IMR-90 (cell line): Measurements from ENCODE around the gene IGF2BP3. TPM values are rescaled to one million over a fixed set of nuclear protein-coding genes. Genes with fewer than 3 reads are reported as not detected.

Source experiments
- ATAC-seq: fragments of 200-7000 bp; cut with Tn5 transposase; 2 replicates; pipeline ENCODE4 v1.9.1; 2020; ENCODE audit warnings: low read depth, mild to moderate bottlenecking, moderate library complexity
- BruUV-seq: library from RNA; stranded (reverse); fragments of 400-500 nt; replicated peaks from 2 replicates; lab custom pipeline; 2021; lab: Mats Ljungman, UMichigan
- CTCF ChIA-PET: fragments of 300-600 bp; formaldehyde crosslinking; extraction: SDS; loops from one replicate; lab custom pipeline; 2021; ENCODE audit warnings: antibody characterized with exemption; lab: Yijun Ruan, JAX
- POLR2A ChIA-PET: fragments of 300-600 bp; sonication (Branson Sonifier 250); formaldehyde crosslinking; loops from one replicate; lab custom pipeline; 2022; ENCODE audit warnings: antibody characterized with exemption; ENCODE audit not compliant: unreplicated experiment; lab: Charles Lee
- DNase-seq: peaks from one replicate; pipeline ENCODE4 v3.0.0; 2013
- H2AFZ ChIP-seq: replicated peaks from 2 replicates; pipeline ENCODE3; 2013; ENCODE audit warnings: low read length, mild to moderate bottlenecking; ENCODE audit not compliant: poor library complexity
- H2AK5ac ChIP-seq: 2 replicates; pipeline ENCODE4 v1.6.1; 2013; ENCODE audit warnings: low read depth, low read length, inconsistent platforms
- H2AK9ac ChIP-seq: replicated peaks from 2 replicates; pipeline ENCODE3; 2013; ENCODE audit warnings: mild to moderate bottlenecking, low read depth, low read length, moderate library complexity; ENCODE audit not compliant: poor library complexity
- H2BK120ac ChIP-seq: 2 replicates; pipeline ENCODE4 v1.6.1; 2013; ENCODE audit warnings: low read depth, low read length, inconsistent platforms
- H2BK15ac ChIP-seq: 3 replicates; pipeline ENCODE4 v1.6.1; 2013; ENCODE audit warnings: low read depth, low read length, inconsistent platforms
- H2BK20ac ChIP-seq: 2 replicates; pipeline ENCODE4 v1.6.1; 2013; ENCODE audit warnings: low read depth, mild to moderate bottlenecking, inconsistent platforms, low read length, moderate library complexity
- H2BK5ac ChIP-seq: 2 replicates; pipeline ENCODE4 v1.6.1; 2013; ENCODE audit warnings: mild to moderate bottlenecking, low read depth, low read length, inconsistent platforms; ENCODE audit not compliant: poor library complexity, severe bottlenecking
- H3K14ac ChIP-seq: replicated peaks from 2 replicates; pipeline ENCODE4 v1.6.1; 2013; ENCODE audit warnings: low read depth, low read length, inconsistent platforms
- H3K18ac ChIP-seq: 2 replicates; pipeline ENCODE4 v1.6.1; 2013; ENCODE audit warnings: low read depth, low read length, control low read depth
- H3K23ac ChIP-seq: 2 replicates; pipeline ENCODE4 v1.6.1; 2013; ENCODE audit warnings: low read depth, low read length, inconsistent platforms
- H3K27ac ChIP-seq: 2 replicates; pipeline ENCODE4 v1.5.1; 2013; ENCODE audit warnings: mild to moderate bottlenecking, control low read depth, low read length; ENCODE audit not compliant: insufficient read depth
- H3K27me3 ChIP-seq: 2 replicates; pipeline ENCODE4 v1.6.1; 2013; ENCODE audit warnings: low read length; ENCODE audit not compliant: control insufficient read depth, insufficient read depth
- H3K36me3 ChIP-seq: 2 replicates; pipeline ENCODE4 v1.6.1; 2013; ENCODE audit warnings: low read length, mixed read lengths; ENCODE audit not compliant: control insufficient read depth, insufficient read depth
- H3K4ac ChIP-seq: 2 replicates; pipeline ENCODE4 v1.6.1; 2013; ENCODE audit warnings: low read depth, low read length, inconsistent platforms
- H3K4me1 ChIP-seq: 2 replicates; pipeline ENCODE4 v1.6.1; 2013; ENCODE audit warnings: low read length, mixed read lengths; ENCODE audit not compliant: control insufficient read depth, insufficient read depth
- H3K4me2 ChIP-seq: 2 replicates; pipeline ENCODE4 v1.6.1; 2013; ENCODE audit warnings: low read depth, mild to moderate bottlenecking, control low read depth, low read length, moderate library complexity
- H3K4me3 ChIP-seq: 2 replicates; pipeline ENCODE4 v1.5.1; 2013; ENCODE audit warnings: low read depth, mild to moderate bottlenecking, control low read depth, low read length, moderate library complexity; ENCODE audit not compliant: insufficient read depth
- H3K56ac ChIP-seq: 2 replicates; pipeline ENCODE4 v1.6.1; 2013; ENCODE audit warnings: low read length, inconsistent platforms; ENCODE audit not compliant: insufficient read depth; ENCODE audit errors: extremely low read depth
- H3K79me1 ChIP-seq, 2 experiments: 2 replicates each; pipeline ENCODE4 v1.6.1; 2013; ENCODE audit warnings: low read length in 2 of 2, inconsistent platforms in 1 of 2, low read depth in 1 of 2
- H3K9ac ChIP-seq: 2 replicates; pipeline ENCODE4 v1.6.1; 2013; ENCODE audit warnings: low read depth, low read length, control low read depth
- H3K9me1 ChIP-seq: 2 replicates; pipeline ENCODE4 v1.6.1; 2013; ENCODE audit warnings: low read length, inconsistent platforms; ENCODE audit not compliant: insufficient read depth
- H3K9me3 ChIP-seq: 2 replicates; pipeline ENCODE4 v1.6.1; 2013; ENCODE audit warnings: low read length; ENCODE audit not compliant: control insufficient read depth, insufficient read depth
- H4K20me1 ChIP-seq: 2 replicates; pipeline ENCODE4 v1.6.1; 2013; ENCODE audit warnings: low read length, inconsistent platforms; ENCODE audit not compliant: insufficient read depth
- H4K5ac ChIP-seq: 2 replicates; pipeline ENCODE4 v1.6.1; 2013; ENCODE audit warnings: mild to moderate bottlenecking, low read depth, low read length, control low read depth
- H4K8ac ChIP-seq, 2 experiments: 2 replicates each; pipeline ENCODE4 v1.6.1; 2013; ENCODE audit warnings: low read depth in 2 of 2, low read length in 2 of 2, control low read depth in 1 of 2, inconsistent platforms in 1 of 2
- H4K91ac ChIP-seq: 2 replicates; pipeline ENCODE4 v1.6.1; 2013; ENCODE audit warnings: low read depth, low read length, inconsistent platforms; ENCODE audit not compliant: insufficient read depth
- CTCF ChIP-seq: conservative IDR thresholded peaks from 2 replicates; pipeline ENCODE4 v1.5.1; 2012; ENCODE audit warnings: mild to moderate bottlenecking, low read depth, low read length, improper control_type of control experiment
- MAFK ChIP-seq: IDR thresholded peaks from 2 replicates; pipeline ENCODE4 v1.6.1; 2012; ENCODE audit warnings: low read depth, low read length, improper control_type of control experiment
- RAD21 ChIP-seq: IDR thresholded peaks from 2 replicates; pipeline ENCODE4 v1.6.1; 2012; ENCODE audit warnings: low read length, improper control_type of control experiment
- SMC3 ChIP-seq: fragments of 150-350 bp; IDR thresholded peaks from 2 replicates; pipeline ENCODE4 v1.6.1; 2016; ENCODE audit warnings: low read depth, mild to moderate bottlenecking, antibody characterized with exemption, low read length, moderate library complexity
- WGBS, 2 experiments: methylation state at CpG; one replicate each; pipeline versions ENCODE4 v1.1.5 to v1.1.7; 2013; ENCODE audit warnings: missing lambda C conversion rate in 2 of 2; ENCODE audit not compliant: insufficient read length in 1 of 2; ENCODE audit errors: extremely low coverage in 2 of 2; 5-methylcytosine and 5-hydroxymethylcytosine counted together
- dilution Hi-C: fragments of 300-500 bp; cut with HindIII; formaldehyde crosslinking; loops from one replicate; pipeline ENCODE4 v1.14.3; 2018; ENCODE audit warnings: low sequenced_read_pairs; ENCODE audit not compliant: unreplicated experiment
- in situ Hi-C: fragments of 300-500 bp; cut with MboI; formaldehyde crosslinking; loops from 3 replicates; pipeline ENCODE4 v1.14.3; 2019; ENCODE audit warnings: low sequenced_read_pairs, inconsistent platforms, mixed read lengths
- intact Hi-C: fragments of 100-400 bp; cut with micrococcal nuclease; formaldehyde crosslinking; loops from 2 replicates; pipeline ENCODE4 v1.10.0; 2022
- polyA plus RNA-seq, 3 experiments: library from polyadenylated mRNA; depleted of rRNA; stranded (reverse); fragments of >200 nt; gene quantifications; 2 replicates each; pipeline ENCODE4 v1.2.3, GENCODE V29; 2012; ENCODE audit warnings: low replicate concordance in 1 of 3
- total RNA-seq: library from RNA; depleted of rRNA; stranded (reverse); fragments of >200 nt; gene quantifications from 2 replicates; pipeline ENCODE4 v1.2.3, GENCODE V29; 2012

The IGF2BP3 gene
- total and polyA plus RNA-seq, 2 of the 4 experiments (the other 2 are of a cell fraction), result 50.9 to 59.3 TPM

- H4K20me1 ChIP-seq, result no peaks in the 10 kb centered on the region
- no peak overlapping the region for H4K8ac ChIP-seq
- POLR2A ChIA-PET, result no interaction called here
- TF ChIP-seq SMC3 (peak; percentile 66), RAD21 (peak; percentile 90), MAFK (no peak), CTCF (peak; percentile 87)
- no peak overlapping the region for H2BK15ac ChIP-seq
- peak; percentile 72 for ATAC-seq
- H3K36me3 ChIP-seq, result no peaks in the 10 kb centered on the region
- WGBS, 2 experiments, result no CpG with 5 or more reads among the region's 6 CpGs
- H3K27ac ChIP-seq, result no peak overlapping the region
- H2AK5ac ChIP-seq, result no peak overlapping the region
- no peak overlapping the region for H3K9ac ChIP-seq
- H3K79me1 ChIP-seq, result no peaks in the 10 kb centered on the region
- DNase-seq, result peak; percentile 75
- no peak overlapping the region for H4K91ac ChIP-seq
- no peak overlapping the region for H3K56ac ChIP-seq
- H2AK9ac ChIP-seq, result no peak overlapping the region
- no peak overlapping the region for H3K4ac ChIP-seq
- CTCF ChIA-PET, result no interaction called here
- no peak overlapping the region for H2BK20ac ChIP-seq
- no peak overlapping the region for H3K23ac ChIP-seq
- no peak overlapping the region for H2BK120ac ChIP-seq
- no peak overlapping the region for H2AFZ ChIP-seq
- no TSS peak for BruUV-seq
- no peak overlapping the region for H2BK5ac ChIP-seq
- H4K5ac ChIP-seq, result no peak overlapping the region
- no peaks in the 10 kb centered on the region for H3K9me3 ChIP-seq
- peaks cover 2% of the 10 kb centered on the region; the same call in 1 of the 2 replicates for H3K4me1 ChIP-seq
- dilution Hi-C loops (no loop called here), intact Hi-C loops (loop anchor here (5.0 kb wide), 1 partner anchor 195 kb away; the partner anchor contains the start of gene IGF2BP3), in situ Hi-C loops (loop anchor here (10.0 kb wide), 1 partner anchor 427 kb away; no protein-coding TSS in a partner anchor)
- peaks cover 2% of the 10 kb centered on the region; the same call in 1 of the 2 replicates for H3K9me1 ChIP-seq
- H3K14ac ChIP-seq, result no peak overlapping the region
- no peak overlapping the region for H3K4me2 ChIP-seq
- no peak overlapping the region for H3K4me3 ChIP-seq
- H3K27me3 ChIP-seq, result 0 out of 2 replicates have a peak, but pooled peaks cover 2% of the 10 kb centered on the region
- H3K18ac ChIP-seq, result no peak overlapping the region
Observed at GRCh38 chr7:23277359-23277989, 192.8 kb downstream of the IGF2BP3 start.
